DMS114 treated with DMSO at 0.1 percent for 48 hours (cell line): Measurements from ENCODE around the gene RABGAP1L.
"Not testable (repeated sequence)": the region's sequence is repeated elsewhere in the genome, so short reads cannot be mapped to it uniquely, and the experiment has no call there.

Experiments used
- DNase-seq: peaks from one replicate; lab custom pipeline; 2025; ENCODE audit not compliant: unreplicated experiment; lab: John Stamatoyannopoulos, UW

The RABGAP1L gene

DNA sequence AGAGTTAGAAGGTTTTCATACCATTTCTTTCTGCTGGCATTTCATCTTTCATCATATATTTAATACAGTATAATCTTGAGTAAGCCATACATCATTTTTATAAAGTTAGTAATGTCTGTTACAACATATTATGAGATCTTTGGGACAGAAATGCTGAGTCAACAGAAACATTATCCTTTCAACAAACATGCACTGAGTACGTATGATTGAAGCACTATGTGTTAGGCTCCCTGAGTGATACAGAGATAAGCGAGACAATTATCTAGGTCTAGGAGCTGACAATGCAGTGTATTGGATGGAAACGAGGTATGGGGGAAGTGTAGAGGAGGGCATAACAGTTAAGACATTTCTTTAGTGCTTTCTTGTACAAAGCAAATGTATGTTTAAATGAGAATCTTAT is 268.7 kb downstream of the RABGAP1L start:
- no peak for DNase-seq

DNA sequence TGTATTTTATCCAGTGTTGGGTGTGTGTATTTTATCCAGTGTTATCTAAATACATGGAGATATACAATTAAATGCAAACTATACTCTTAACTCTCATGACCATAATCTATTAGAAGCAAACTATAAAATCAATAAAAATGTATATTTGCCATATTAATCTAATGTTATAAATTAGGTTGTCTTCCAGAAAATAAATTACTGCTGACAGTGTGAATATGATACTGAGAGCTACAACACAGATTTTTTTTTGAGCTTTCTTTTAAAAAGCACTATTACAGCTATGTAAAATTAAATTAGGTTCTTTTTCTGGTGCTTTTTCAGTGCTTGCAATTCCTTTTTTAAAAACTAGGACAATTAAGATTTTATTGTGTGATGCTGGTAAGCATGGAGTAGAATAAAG is 269.4 kb downstream of the RABGAP1L start:
- DNase-seq: no peak

GRCh38 chr1:174433451-174433850 is 274.1 kb downstream of the RABGAP1L start:
- DNase-seq: no peak

DNA sequence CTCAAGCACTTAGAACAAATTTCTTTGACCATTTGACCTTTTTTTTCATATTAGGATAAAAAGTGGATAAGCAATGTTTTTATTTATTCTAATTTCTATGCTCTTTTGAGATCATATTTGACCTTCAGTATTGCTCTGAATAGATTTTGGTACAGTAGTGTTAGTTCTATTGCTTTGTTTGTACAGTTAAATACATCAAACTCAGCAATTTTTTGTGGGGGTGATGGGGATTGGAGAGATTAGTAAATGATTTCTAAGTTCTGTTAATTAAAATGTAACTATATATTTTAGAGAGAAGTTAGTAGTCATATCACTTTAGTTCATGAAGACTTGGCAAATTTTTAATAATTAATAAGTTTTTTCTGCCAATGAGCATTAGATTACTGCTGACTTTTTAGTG is 286.0 kb downstream of the RABGAP1L start:
- DNase-seq: no peak

GRCh38 chr1:174445817-174446216 is 286.5 kb downstream of the RABGAP1L start:
- DNase-seq: no peak

- DNase-seq: no peak
These were observed 288.7 kb downstream of the RABGAP1L start, which contains the start of gene GPR52 for GRCh38 chr1:174447866-174448530. GPR52 (plus strand) TSS chr1:174447964; CDS start chr1:174448112, 148 bp downstream.

DNA sequence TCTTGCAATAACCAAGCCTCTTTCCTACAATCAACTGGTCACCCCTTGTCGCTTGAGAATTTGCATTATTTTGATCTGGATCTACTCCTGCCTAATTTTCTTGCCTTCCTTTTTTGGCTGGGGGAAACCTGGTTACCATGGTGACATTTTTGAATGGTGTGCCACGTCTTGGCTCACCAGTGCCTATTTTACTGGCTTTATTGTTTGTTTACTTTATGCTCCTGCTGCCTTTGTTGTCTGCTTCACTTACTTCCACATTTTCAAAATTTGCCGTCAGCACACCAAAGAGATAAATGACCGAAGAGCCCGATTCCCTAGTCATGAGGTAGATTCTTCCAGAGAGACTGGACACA is 289.2 kb downstream of the RABGAP1L start:
- no peak for DNase-seq

GRCh38 chr1:174448974-174449373 is 289.7 kb downstream of the RABGAP1L start:
- DNase-seq: no peak

GRCh38 chr1:174451408-174451807 is 292.1 kb downstream of the RABGAP1L start:
- DNase-seq: no peak

DNA sequence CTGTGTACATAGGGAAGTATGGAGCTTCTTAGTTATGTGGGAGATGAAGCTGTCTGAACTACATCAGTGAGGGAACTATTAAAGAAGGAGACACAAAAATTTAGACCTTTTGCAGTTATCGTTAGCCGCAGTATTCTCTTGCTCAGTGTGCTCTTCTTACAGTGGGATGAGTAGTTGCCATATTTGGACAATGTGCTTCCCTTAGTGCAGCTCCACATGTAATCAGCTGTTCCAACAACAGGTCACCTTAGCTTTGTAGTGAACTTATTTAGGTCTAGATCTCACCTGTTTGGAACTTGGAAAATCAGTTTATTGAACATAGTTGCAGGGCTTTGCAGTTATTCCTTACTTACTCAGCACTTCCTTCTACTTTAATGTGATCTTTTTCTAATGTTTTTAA is 306.5 kb downstream of the RABGAP1L start:
- no peak for DNase-seq

DNA sequence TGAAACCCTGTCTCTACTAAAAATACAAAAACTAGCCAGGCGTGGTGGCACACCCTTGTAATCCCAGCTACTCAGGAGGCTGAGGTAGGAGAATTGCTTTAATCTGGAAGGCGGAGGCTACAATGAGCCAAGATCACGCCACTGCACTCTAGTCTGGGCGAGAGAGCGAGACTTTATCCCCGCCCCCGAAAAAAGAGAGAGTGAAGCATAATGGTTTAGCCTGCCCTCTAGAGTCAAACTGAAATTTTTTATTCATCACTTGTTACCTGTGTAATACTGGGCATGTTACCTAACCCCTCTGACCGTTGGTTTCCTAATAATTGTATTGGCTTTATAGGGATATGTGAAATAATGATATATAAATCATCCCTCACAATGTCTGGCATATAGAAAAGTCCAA is 307.3 kb downstream of the RABGAP1L start:
- no peak for DNase-seq

DNA sequence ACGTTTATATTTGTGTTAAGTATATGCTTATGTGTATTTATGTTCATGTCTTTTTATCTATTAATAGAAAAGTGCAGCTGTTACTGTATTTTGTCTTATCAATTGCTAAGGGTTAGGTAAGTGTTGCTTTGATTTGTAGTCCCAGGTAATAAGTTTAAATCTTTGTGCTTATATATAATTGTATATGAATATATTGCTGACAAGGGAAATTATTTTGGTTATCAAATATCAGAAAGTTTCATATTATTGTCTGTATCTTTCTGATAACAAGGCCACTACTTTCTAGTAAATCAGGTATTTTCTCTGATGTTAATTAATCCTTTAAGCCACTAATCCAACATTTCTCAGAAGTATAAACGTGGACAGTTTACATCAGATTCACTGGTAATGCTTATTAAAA is 309.7 kb downstream of the RABGAP1L start:
- no peak for DNase-seq

- DNase-seq: no peak
These were observed 310.4 kb downstream of the RABGAP1L start for GRCh38 chr1:174469687-174470086.

DNA sequence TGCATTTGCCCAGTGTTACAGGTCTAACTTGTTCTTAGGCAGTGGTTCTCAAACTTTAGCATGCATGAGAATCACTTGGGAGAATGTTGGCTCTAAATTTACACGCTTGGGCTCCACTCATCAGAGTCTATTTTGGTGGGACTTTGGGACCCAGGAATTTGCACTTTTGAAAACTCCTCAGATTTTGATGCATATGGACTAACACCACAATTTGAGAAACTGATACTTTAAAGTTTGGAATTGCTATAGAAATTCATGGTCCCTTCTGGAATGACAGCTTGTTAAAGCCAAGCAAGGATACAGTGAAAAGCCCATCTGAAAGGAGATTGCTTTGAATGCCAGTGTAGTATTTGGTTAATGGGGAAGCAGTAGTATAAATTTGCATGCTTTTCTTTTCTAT is 320.0 kb downstream of the RABGAP1L start:
- DNase-seq: no peak

DNA sequence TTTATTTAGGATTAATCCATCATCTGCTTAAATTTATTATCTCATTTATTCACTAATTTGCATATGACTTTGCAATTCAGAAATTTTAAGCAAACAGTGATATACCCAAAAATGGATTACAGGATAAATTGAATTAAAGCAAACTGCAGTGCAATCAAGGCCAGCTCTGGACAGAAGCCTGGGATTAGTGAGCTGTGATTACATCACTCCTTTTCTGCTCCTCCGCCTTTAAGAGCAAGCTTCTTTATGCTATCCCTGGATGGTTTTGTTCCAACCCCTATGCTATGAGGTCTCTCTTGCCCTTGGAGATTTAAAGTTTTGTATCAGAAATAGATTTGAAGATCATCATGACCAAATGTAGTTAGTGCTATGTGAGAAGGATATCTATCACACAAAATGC is 321.0 kb downstream of the RABGAP1L start:
- no peak for DNase-seq

GRCh38 chr1:174491606-174492005 is 332.3 kb downstream of the RABGAP1L start:
- no peak for DNase-seq

DNA sequence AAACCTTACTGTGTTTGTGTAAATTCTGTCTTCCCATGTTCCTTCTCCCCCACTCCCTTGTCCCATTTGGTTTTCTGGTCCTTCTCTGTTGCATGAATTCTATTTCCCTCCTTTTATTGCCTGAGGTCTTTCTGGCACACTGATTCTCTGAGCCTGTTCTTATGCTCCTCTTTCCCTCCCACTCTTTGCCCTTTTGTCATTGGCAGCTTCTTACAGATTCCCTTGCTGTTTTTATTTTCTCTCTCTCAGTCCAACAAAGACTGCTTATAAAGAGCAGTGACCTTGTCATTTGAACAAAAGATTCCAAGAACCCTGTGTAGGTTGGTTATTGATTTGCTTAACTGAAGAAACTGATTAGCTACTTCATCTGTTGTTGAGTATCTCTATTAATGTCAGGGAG is 338.2 kb downstream of the RABGAP1L start:
- DNase-seq: no peak

DNA sequence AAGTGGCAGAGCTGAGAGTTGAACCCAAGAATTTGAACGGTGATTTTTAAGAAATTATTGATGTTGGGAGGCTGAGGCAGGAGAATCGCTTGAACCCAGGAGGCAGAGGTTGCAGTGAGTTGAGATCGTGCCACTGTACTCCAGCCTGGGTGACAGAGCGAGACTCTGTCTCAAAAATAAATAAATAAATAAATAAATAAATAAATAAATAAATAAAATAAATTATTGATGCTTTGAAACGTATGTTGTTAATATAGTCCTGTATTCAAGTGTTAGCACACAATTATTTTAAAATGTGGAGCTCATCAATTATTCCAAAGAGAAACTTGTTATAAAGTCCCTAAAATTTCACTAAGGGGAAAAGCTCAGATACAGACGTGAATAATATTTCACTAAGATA is 357.4 kb downstream of the RABGAP1L start:
- DNase-seq: not testable (repeated sequence)

- DNase-seq: no peak
These were observed 360.5 kb downstream of the RABGAP1L start for GRCh38 chr1:174519844-174520243.

DNA sequence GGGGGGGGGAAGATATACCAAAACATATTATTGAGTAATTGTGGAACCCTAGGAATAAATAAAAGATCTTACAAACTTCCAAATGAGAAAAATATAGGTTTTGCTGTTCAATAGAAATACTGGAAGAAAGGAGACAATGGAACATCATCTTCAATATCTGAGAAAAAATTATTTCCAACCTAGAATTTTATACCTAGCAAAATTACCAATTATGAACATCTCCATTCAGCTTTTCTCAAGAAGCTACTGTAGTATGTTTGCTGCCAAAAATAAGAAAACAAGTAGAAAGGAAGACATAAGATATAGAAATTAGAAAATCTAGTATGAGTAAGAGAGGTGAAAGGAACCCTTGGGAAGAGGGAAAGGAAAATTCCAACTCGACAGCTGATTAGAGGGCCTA is 372.4 kb downstream of the RABGAP1L start:
- no peak for DNase-seq

- no peak for DNase-seq
These were observed 375.5 kb downstream of the RABGAP1L start for GRCh38 chr1:174534789-174535188.

DNA sequence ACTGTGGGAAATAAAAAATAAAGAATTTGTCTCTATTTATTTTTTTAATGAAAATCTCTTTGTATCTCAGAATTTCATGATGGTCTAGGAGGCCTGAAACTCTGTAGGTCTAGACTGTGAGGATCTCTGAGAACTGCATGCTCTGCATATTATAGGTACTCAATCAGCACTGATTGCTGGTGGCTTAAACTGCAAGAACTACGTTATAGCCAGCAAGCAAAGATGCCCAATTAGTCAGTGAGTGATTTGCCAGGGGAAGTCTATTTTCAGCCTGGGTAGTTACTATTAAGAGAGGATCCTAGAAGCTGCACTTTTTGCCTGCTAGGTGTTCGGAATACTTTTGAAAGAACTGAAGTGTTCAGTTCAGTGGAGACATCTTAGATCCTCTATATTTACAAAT is 375.9 kb downstream of the RABGAP1L start:
- no peak for DNase-seq

GRCh38 chr1:174543421-174543820 is 384.1 kb downstream of the RABGAP1L start:
- DNase-seq: not testable (repeated sequence)
